ENCODE measurements around the gene ODC1. TPM values are rescaled to one million over a fixed set of nuclear protein-coding genes. Genes with fewer than 3 reads are reported as not detected.

The ODC1 gene
- total and polyA plus RNA-seq, 2 donors (not counting 3 experiments of a cell fraction or from before 2014, with no cell fraction given): 109 to 132 TPM

GRCh38 chr2:10452956-10453904 lies 5.1 kb upstream of the ODC1 start:
- ChIA-PET POLR2A (no interaction called here), CTCF (interaction anchor here (2.7 kb wide), 1 partner anchor 18 kb away, joined by 5 read pairs; no protein-coding TSS in a partner anchor)
- intact Hi-C loops (cut with micrococcal nuclease) (no loop called here), dilution Hi-C loops (cut with MboI; ENCODE audit: extremely low pct_ligation_motif_present, low sequenced_read_pairs) (no loop called here)
- Histone ChIP-seq H3K4me1 (ENCODE audit: control insufficient read depth, extremely low read depth, insufficient read depth, low read length) (peaks cover 13% of the 10 kb centered on the region), H3K9ac (replicated peaks; ENCODE audit: extremely low read depth, insufficient read depth, low read length) (no peak overlapping the region), H3K4me3 (replicated peaks in 1 of 3; ENCODE audit: insufficient read depth in 1 of 3, low read depth in 1 of 3, low read length in 3 of 3) (no peak overlapping the region), H3K27me3 (ENCODE audit: control insufficient read depth in 2 of 2, insufficient read depth in 2 of 2, low read length in 2 of 2) (no peaks in the 10 kb centered on the region), H3K4me2 (ENCODE audit: insufficient read depth, low read length) (no peak overlapping the region), H3K9me3 (replicated peaks; ENCODE audit: control insufficient read depth, insufficient read depth, low read length) (no peaks in the 10 kb centered on the region), H3K27ac (ENCODE audit: insufficient read depth, low read depth, low read length) (no peak overlapping the region), H4K20me1 (replicated peaks; ENCODE audit: control insufficient read depth, extremely low read depth, insufficient read depth, low read length) (no peaks in the 10 kb centered on the region), H3K9me1 (replicated peaks; ENCODE audit: control insufficient read depth, extremely low read depth, insufficient read depth, low read length) (no peaks in the 10 kb centered on the region), H3K79me2 (ENCODE audit: control insufficient read depth, insufficient read depth, low read length) (no peaks in the 10 kb centered on the region), H2AFZ (ENCODE audit: low read depth, low read length) (no peak overlapping the region), H3K36me3 (ENCODE audit: control insufficient read depth in 2 of 2, extremely low read depth in 1 of 2, insufficient read depth in 2 of 2, low read length in 2 of 2) (no peaks in the 10 kb centered on the region)
- no peak for FAIRE-seq
- TF ChIP-seq, protein P1, sequence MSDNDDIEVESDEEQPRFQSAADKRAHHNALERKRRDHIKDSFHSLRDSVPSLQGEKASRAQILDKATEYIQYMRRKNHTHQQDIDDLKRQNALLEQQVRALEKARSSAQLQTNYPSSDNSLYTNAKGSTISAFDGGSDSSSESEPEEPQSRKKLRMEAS (IDR thresholded peaks at IDR 0.05; ENCODE audit: insufficient read depth, insufficient read length): no peak
- TF ChIP-seq POLR2AphosphoS5 (IDR thresholded peaks at IDR 0.05; ENCODE audit: insufficient read depth, low read depth, low read length): no peak
- no peak for TF ChIP-seq FOS (IDR thresholded peaks at IDR 0.05; ENCODE audit: borderline replicate concordance, insufficient read depth, low read length)
- no peak for TF ChIP-seq GATA2 (IDR thresholded peaks at IDR 0.05; ENCODE audit: insufficient read depth, insufficient read length, low read depth, low read length)
- no peak for TF ChIP-seq POLR2A (IDR thresholded peaks at IDR 0.05; ENCODE audit: low read depth, low read length)
- TF ChIP-seq JUN (IDR thresholded peaks at IDR 0.05; ENCODE audit: borderline replicate concordance, insufficient read depth, insufficient read length, low read depth): no peak
- no peak for TF ChIP-seq EZH2 (IDR thresholded peaks at IDR 0.05; ENCODE audit: borderline replicate concordance, low read depth, low read length, severe bottlenecking)
- no peak for TF ChIP-seq MYC (IDR thresholded peaks at IDR 0.05; ENCODE audit: low read depth, low read length)
- TF ChIP-seq, protein P2, sequence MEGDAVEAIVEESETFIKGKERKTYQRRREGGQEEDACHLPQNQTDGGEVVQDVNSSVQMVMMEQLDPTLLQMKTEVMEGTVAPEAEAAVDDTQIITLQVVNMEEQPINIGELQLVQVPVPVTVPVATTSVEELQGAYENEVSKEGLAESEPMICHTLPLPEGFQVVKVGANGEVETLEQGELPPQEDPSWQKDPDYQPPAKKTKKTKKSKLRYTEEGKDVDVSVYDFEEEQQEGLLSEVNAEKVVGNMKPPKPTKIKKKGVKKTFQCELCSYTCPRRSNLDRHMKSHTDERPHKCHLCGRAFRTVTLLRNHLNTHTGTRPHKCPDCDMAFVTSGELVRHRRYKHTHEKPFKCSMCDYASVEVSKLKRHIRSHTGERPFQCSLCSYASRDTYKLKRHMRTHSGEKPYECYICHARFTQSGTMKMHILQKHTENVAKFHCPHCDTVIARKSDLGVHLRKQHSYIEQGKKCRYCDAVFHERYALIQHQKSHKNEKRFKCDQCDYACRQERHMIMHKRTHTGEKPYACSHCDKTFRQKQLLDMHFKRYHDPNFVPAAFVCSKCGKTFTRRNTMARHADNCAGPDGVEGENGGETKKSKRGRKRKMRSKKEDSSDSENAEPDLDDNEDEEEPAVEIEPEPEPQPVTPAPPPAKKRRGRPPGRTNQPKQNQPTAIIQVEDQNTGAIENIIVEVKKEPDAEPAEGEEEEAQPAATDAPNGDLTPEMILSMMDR (IDR thresholded peaks at IDR 0.05; ENCODE audit: extremely low read depth in 1 of 2, insufficient read depth in 1 of 2, low read depth in 1 of 2, low read length in 2 of 2): no peak
- no peak for DNase-seq (ENCODE audit: low read depth, low spot score)
- no TSS peak for BruUV-seq (replicated peaks)
